Astrocyte (in vitro differentiated cells and primary cell): ENCODE measurements around the gene C1QTNF3.

ENCODE experiments used
- EZH2 ChIP-seq: IDR thresholded peaks from 2 replicates; pipeline ENCODE4 v1.6.1; 2012; ENCODE audit warnings: mild to moderate bottlenecking, low read length, inconsistent platforms; ENCODE audit not compliant: insufficient read depth
- TF ChIP-seq, protein P1 (sequence below): IDR thresholded peaks from 2 replicates; pipeline ENCODE4 v1.5.1; 2011; ENCODE audit warnings: low read depth, mild to moderate bottlenecking, inconsistent platforms, low read length, moderate library complexity; ENCODE audit not compliant: insufficient read depth

DNA sequence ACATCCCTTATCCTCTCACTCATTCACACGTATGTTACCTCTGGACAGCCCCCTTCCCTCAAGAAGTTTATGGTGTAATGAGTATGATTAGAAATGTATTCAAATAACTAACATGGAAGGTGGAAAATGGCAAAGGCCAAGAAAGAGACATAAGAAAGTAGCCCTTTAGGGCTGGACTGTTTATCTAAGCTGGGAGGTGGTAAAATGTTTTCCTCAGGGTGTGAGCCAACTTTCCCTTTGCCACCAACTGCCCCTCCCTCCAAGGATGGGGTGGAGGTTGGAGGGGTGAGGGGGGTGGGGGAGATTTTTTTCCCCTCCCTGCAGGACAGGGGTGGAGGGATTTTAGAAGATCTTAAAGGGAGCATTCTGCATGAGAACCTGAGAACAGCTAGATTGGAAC, 66.7 kb downstream of the C1QTNF3 start:
- TF ChIP-seq, protein P1, sequence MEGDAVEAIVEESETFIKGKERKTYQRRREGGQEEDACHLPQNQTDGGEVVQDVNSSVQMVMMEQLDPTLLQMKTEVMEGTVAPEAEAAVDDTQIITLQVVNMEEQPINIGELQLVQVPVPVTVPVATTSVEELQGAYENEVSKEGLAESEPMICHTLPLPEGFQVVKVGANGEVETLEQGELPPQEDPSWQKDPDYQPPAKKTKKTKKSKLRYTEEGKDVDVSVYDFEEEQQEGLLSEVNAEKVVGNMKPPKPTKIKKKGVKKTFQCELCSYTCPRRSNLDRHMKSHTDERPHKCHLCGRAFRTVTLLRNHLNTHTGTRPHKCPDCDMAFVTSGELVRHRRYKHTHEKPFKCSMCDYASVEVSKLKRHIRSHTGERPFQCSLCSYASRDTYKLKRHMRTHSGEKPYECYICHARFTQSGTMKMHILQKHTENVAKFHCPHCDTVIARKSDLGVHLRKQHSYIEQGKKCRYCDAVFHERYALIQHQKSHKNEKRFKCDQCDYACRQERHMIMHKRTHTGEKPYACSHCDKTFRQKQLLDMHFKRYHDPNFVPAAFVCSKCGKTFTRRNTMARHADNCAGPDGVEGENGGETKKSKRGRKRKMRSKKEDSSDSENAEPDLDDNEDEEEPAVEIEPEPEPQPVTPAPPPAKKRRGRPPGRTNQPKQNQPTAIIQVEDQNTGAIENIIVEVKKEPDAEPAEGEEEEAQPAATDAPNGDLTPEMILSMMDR: no peak
- no peak for TF ChIP-seq EZH2
